RWPE2 (cell line): ENCODE data around the gene UNC5A.

ENCODE experiments used
- ATAC-seq: fragments of 200-7000 bp; cut with Tn5 transposase; 3 replicates; pipeline ENCODE4 v1.9.1; 2021; ENCODE audit warnings: low read depth
- DNase-seq: peaks from one replicate; pipeline ENCODE4 v3.0.0-alpha.2; 2020; ENCODE audit warnings: low spot score
- H3K27ac ChIP-seq: fragments of 450-650 bp; 2 replicates; pipeline ENCODE4 v1.5.1; 2017; ENCODE audit warnings: mild to moderate bottlenecking; ENCODE audit not compliant: poor library complexity, severe bottlenecking
- H3K27me3 ChIP-seq: fragments of 250-450 bp; sonication (Bioruptor Pico); 2 replicates; pipeline ENCODE4 v1.5.1; 2021; ENCODE audit warnings: mild to moderate bottlenecking, moderate library complexity; ENCODE audit not compliant: insufficient read depth, poor library complexity, severe bottlenecking
- H3K36me3 ChIP-seq: fragments of 250-450 bp; sonication (Bioruptor Pico); 2 replicates; pipeline ENCODE4 v1.5.1; 2020; ENCODE audit warnings: low read depth, mild to moderate bottlenecking, moderate library complexity
- H3K4me1 ChIP-seq: fragments of 250-450 bp; sonication (Bioruptor Pico); 2 replicates; pipeline ENCODE4 v1.5.1; 2021; ENCODE audit warnings: mild to moderate bottlenecking, moderate library complexity; ENCODE audit not compliant: insufficient read depth, poor library complexity, severe bottlenecking
- H3K4me3 ChIP-seq: fragments of 250-450 bp; sonication (Bioruptor Pico); 2 replicates; pipeline ENCODE4 v1.5.1; 2021; ENCODE audit warnings: mild to moderate bottlenecking, moderate library complexity; ENCODE audit not compliant: severe bottlenecking
- H3K9me3 ChIP-seq: fragments of 250-450 bp; sonication (Bioruptor Pico); 2 replicates; pipeline ENCODE4 v1.5.1; 2021; ENCODE audit warnings: mild to moderate bottlenecking, moderate library complexity; ENCODE audit not compliant: severe bottlenecking
- TF ChIP-seq, protein P1 (sequence below): fragments of 450-650 bp; IDR thresholded peaks from one replicate; pipeline ENCODE4 v1.5.1; 2017; ENCODE audit warnings: mild to moderate bottlenecking, moderate library complexity; ENCODE audit not compliant: poor library complexity, severe bottlenecking

UNC5A gene

DNA sequence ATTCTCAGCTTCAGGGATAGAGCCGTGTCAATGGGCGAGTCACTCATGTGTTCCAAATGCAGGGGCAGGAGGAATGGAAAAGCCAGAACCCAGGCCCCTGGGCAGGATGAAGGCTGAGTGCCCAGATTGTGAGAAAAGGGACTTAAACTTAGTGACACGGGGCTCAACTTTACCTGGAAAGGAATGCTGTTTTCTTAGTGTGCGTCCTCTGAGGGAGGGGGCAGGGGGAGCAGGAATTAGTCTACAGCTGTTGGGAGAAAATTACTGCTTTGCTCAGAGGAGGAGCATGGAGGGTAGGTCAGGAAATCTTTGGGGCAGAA, 74.2 kb downstream of the UNC5A start:
- TF ChIP-seq, protein P1, sequence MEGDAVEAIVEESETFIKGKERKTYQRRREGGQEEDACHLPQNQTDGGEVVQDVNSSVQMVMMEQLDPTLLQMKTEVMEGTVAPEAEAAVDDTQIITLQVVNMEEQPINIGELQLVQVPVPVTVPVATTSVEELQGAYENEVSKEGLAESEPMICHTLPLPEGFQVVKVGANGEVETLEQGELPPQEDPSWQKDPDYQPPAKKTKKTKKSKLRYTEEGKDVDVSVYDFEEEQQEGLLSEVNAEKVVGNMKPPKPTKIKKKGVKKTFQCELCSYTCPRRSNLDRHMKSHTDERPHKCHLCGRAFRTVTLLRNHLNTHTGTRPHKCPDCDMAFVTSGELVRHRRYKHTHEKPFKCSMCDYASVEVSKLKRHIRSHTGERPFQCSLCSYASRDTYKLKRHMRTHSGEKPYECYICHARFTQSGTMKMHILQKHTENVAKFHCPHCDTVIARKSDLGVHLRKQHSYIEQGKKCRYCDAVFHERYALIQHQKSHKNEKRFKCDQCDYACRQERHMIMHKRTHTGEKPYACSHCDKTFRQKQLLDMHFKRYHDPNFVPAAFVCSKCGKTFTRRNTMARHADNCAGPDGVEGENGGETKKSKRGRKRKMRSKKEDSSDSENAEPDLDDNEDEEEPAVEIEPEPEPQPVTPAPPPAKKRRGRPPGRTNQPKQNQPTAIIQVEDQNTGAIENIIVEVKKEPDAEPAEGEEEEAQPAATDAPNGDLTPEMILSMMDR: no peak
- Histone ChIP-seq H3K9me3 (no peaks in the 10 kb centered on the region), H3K36me3 (no peaks in the 10 kb centered on the region)

DNA sequence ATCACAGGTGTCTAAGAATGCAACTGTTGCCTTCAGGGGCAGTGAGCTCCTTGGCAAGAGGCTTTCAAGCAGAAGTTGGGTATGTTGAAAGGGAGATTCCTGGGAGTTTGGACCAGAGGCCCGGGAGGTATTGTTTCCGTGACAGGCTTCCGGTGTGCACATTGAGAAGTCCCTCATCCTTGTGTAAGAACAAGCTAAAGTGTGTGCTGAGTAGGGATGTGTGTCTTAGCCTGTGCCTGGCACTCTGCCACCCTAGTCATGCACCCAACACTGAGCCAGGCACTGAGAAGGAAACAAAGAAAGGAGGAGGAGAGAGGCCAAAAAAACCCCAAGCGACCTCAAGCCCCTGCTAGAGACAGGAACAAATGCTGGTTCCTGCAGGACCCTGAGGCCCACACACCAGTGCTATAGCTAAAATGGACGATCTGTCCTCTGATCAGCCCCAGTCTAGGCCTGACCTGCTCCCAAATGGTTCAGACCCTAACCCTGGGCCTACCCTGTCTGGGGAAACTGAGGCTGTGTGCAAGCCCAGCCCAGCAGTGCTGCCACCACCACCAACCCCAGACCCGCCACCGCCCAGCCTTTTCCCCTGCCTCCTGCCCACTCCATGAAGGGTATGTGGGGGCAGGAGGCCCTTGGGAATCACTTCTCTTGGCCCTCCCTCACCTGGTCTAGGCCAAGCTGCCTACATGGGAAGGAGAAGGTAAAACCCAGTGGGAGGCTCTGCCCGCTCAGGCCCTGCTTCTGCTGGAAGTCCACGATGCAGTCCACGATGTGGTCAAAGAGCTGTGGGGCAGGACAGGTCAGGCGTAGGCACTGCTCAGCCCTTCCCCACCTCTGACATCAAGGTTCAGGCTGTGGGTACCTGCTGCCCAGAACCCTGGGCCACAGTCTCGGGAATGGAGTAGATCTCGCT, 76.2 kb downstream of the UNC5A start:
- DNase-seq: peak; percentile 57
- no peaks in the 10 kb centered on the region for H3K4me1 ChIP-seq
- no peak overlapping the region for H3K4me3 ChIP-seq
- H3K27ac ChIP-seq: no peak overlapping the region
- H3K27me3 ChIP-seq: no peaks in the 10 kb centered on the region
- TF ChIP-seq, protein P1: no peak
- no peaks in the 10 kb centered on the region for H3K9me3 ChIP-seq
- H3K36me3 ChIP-seq: no peaks in the 10 kb centered on the region
- ATAC-seq: no peak

More for the DNA sequence above, 74.2 kb downstream of the UNC5A start:
- H3K27ac ChIP-seq: no peak overlapping the region
- H3K27me3 ChIP-seq: no peaks in the 10 kb centered on the region
- H3K4me3 ChIP-seq: no peak overlapping the region
- no peak for DNase-seq
- no peaks in the 10 kb centered on the region for H3K4me1 ChIP-seq
- ATAC-seq: no peak

DNA sequence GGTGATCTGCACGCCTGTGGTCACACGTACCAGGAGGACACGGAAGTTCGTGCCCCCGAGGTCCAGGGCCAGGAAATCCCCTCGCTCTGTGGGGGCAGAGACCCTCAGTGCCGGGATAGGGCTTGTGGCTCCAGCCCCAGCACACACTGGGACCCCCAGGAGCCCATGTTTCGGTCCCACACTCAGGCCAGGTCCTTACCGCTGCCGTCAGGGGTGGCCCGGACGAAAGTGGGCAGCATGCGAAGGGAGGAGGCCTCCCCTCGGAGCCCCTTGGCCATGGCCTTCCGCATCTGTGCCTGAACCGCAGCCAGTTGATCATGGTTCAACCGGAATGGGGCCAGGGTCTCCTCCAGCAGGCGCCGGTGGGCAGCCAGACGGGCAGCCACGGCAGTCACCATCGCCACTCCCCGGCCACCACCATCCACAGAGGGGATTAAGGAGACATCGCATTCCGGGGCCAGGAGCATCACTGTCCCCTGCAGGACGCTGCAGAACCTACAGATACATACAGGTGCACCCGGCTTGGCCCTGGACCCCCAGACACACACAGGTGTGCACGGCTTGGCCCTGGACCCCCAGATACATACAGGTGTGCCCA, 77.0 kb downstream of the UNC5A start:
- Histone ChIP-seq H3K27ac (no peak overlapping the region), H3K36me3 (no peaks in the 10 kb centered on the region), H3K4me3 (no peak overlapping the region), H3K27me3 (no peaks in the 10 kb centered on the region), H3K4me1 (no peaks in the 10 kb centered on the region), H3K9me3 (no peaks in the 10 kb centered on the region)
- ATAC-seq (no peak), DNase-seq (peak; percentile 56)
- TF ChIP-seq, protein P1: no peak

DNA sequence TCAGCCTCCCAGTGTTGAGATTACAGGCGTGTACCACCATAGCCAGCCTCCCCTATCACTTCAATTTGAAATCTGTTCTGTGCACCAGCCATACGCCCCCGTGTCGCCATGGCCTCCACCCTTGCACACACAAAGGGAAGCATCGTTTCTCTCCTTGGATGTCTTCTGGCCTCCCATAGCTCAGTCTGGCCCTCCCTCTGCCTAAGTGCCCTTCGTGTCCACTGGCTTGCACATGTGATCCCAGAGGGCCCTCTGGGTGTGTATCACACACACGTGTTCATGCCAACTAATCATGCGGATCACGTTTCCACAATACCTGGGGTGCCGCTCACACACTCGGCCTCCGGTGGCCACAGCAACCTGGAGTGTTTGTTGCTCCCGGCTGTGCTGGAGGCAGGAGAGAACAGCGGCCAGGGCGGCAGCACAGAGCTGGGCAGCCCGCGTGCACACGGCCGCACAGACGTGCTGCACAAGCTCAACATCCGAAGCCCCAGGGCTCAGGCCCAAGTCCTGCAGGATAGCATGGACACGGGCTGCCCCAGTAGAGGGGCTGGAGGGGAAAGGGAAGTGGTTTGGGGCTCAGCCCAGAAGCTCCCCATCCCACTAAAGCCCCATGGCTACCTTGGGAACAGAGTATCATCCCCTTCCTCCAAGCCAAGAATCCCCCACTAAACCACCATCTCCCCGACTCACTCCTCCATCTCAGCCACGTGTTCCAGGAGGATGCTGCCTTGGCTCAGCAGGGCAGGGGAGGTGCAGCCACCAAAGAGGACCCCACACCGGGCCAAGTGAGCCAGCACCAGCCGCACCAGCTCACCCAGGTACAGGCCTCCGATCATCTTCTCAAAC, 77.9 kb downstream of the UNC5A start:
- no peak overlapping the region for H3K27ac ChIP-seq
- ATAC-seq (no peak), DNase-seq (no peak)
- H3K27me3 ChIP-seq: no peaks in the 10 kb centered on the region
- H3K9me3 ChIP-seq: no peaks in the 10 kb centered on the region
- TF ChIP-seq, protein P1: no peak
- H3K4me3 ChIP-seq: no peak overlapping the region
- no peaks in the 10 kb centered on the region for H3K4me1 ChIP-seq
- no peaks in the 10 kb centered on the region for H3K36me3 ChIP-seq
